ENCODE data around the gene INPP5A.

- no peak for TF ChIP-seq TAF1 (IDR thresholded peaks at IDR 0.05; ENCODE audit: low read depth, low read length)
- no peak for TF ChIP-seq POLR2A (IDR thresholded peaks at IDR 0.05; ENCODE audit: low read depth, low read length)
These were observed 43.8 kb upstream of the INPP5A start for GRCh38 chr10:132493756-132494290.
